Thyroid gland (tissue), 4 donors: Measurements from ENCODE around the gene LSM2. TPM values are rescaled to one million over a fixed set of nuclear protein-coding genes. Genes with fewer than 3 reads are reported as not detected.

ENCODE experiments used
- DNase-seq, 2 donors: peaks; one replicate each; pipeline ENCODE4 v3.0.0-alpha.2; 2019
- H3K27ac ChIP-seq, 3 donors: fragments of 200-600 bp; sonication (generic); 1 replicate in 2 of 3; 2 replicates in 1 of 3; pipeline ENCODE4 v1.5.1; 2016 to 2019; ENCODE audit warnings: mild to moderate bottlenecking in 1 of 3, moderate library complexity in 1 of 3
- H3K27me3 ChIP-seq: fragments of 200-600 bp; sonication (generic); one replicate; pipeline ENCODE4 v1.5.1; 2019
- H3K36me3 ChIP-seq, 2 donors: fragments of 200-600 bp; sonication (generic); one replicate each; pipeline ENCODE4 v1.5.1; 2016 to 2019
- H3K4me1 ChIP-seq, 2 donors: fragments of 200-600 bp; sonication (generic); one replicate each; pipeline ENCODE4 v1.5.1; 2017 to 2019
- H3K4me3 ChIP-seq, 3 donors: fragments of 200-600 bp; sonication (generic); replicated peaks in 1 of 3; 1 replicate in 2 of 3; 2 replicates in 1 of 3; pipeline ENCODE4 v1.5.1; 2016; ENCODE audit warnings: mild to moderate bottlenecking in 1 of 3
- H3K9me3 ChIP-seq: fragments of 200-600 bp; sonication (generic); one replicate; pipeline ENCODE4 v1.5.1; 2017
- CTCF ChIP-seq, 6 experiments: fragments of 200-600 bp in 3 of 6; fragments of 450-650 bp in 3 of 6; sonication (generic) in 3 of 6; IDR thresholded peaks; one replicate each; pipeline ENCODE4 v1.5.1; 2016 to 2019; ENCODE audit warnings: antibody characterized with exemption in 6 of 6, mild to moderate bottlenecking in 2 of 6, inconsistent platforms in 1 of 6, moderate library complexity in 1 of 6
- POLR2A ChIP-seq, 2 donors: fragments of 450-650 bp; IDR thresholded peaks; one replicate each; pipeline ENCODE4 v1.6.1; 2017; ENCODE audit warnings: antibody characterized with exemption in 2 of 2, mild to moderate bottlenecking in 2 of 2, moderate library complexity in 1 of 2
- WGBS, 2 donors: methylation state at CpG; one replicate each; pipeline ENCODE4 v1.1.5; 2017; 5-methylcytosine and 5-hydroxymethylcytosine counted together
- intact Hi-C: fragments of 100-400 bp; cut with DNase I; formaldehyde crosslinking; loops from one replicate; pipeline ENCODE4 v1.15.1; 2023
- total RNA-seq, 4 donors: library from RNA; depleted of rRNA; stranded (reverse); fragments of >200 nt; gene quantifications; one replicate each; pipeline ENCODE4 v1.2.3, GENCODE V29; 2016

LSM2 gene
- total RNA-seq, 4 donors from 2014 or later = 29.2 to 48.4 (median 36.5) TPM

GRCh38 chr6:31762878-31763618 lies 43.7 kb downstream of the LSM2 start:
- H3K27ac ChIP-seq = no peak overlapping the region
- H3K9me3 ChIP-seq = no peaks in the 10 kb centered on the region
- no peaks in the 10 kb centered on the region for H3K36me3 ChIP-seq
- no peaks in the 10 kb centered on the region for H3K27me3 ChIP-seq
- TF ChIP-seq CTCF (IDR thresholded peaks at IDR 0.05) (no peak), POLR2A (IDR thresholded peaks at IDR 0.05) (no peak)
- intact Hi-C loops = no loop called here
- WGBS, 2 donors = 68 to 78% methylated on average over 4 to 5 of the region's 8 CpGs
- no peak overlapping the region for H3K4me3 ChIP-seq
- DNase-seq = no peak
- H3K4me1 ChIP-seq = no peaks in the 10 kb centered on the region

- intact Hi-C loops = no loop called here
- no peak within 1 kb of the TSS for H3K27ac ChIP-seq
These were observed 44.4 kb downstream of the LSM2 start, which contains the start of gene SAPCD1 for GRCh38 chr6:31762356-31762755. TSS of gene SAPCD1 (plus strand) at chr6:31762656. CDS start at chr6:31763055, 399 bp downstream.

GRCh38 chr6:31761343-31761742 lies 45.4 kb downstream of the LSM2 start:
- no peak overlapping the region for H3K4me3 ChIP-seq
- no peaks in the 10 kb centered on the region for H3K27me3 ChIP-seq
- DNase-seq = no peak
- H3K36me3 ChIP-seq = no peaks in the 10 kb centered on the region
- no peaks in the 10 kb centered on the region for H3K4me1 ChIP-seq
- 95 to 96% methylated on average over 7 to 8 of the region's 8 CpGs for WGBS, 2 donors
- intact Hi-C loops = no loop called here
- H3K9me3 ChIP-seq = no peaks in the 10 kb centered on the region
- no peak overlapping the region for H3K27ac ChIP-seq
- TF ChIP-seq POLR2A (IDR thresholded peaks at IDR 0.05) (no peak), CTCF (IDR thresholded peaks at IDR 0.05) (no peak)

More at GRCh38 chr6:31762356-31762755, 44.4 kb downstream of the LSM2 start, which contains the start of gene SAPCD1:
- no peaks in the 10 kb centered on the region for H3K9me3 ChIP-seq
- no peaks in the 10 kb centered on the region for H3K36me3 ChIP-seq
- TF ChIP-seq POLR2A (IDR thresholded peaks at IDR 0.05) (no peak), CTCF (IDR thresholded peaks at IDR 0.05) (no peak)
- H3K27me3 ChIP-seq = no peaks in the 10 kb centered on the region
- no peak for DNase-seq
- no peaks in the 10 kb centered on the region for H3K4me1 ChIP-seq
- 75 to 78% methylated on average over 4 of the region's 4 CpGs for whole genome bisulfite sequencing, 2 donors
- no peak within 1 kb of the TSS for H3K4me3 ChIP-seq

- WGBS, 2 donors = 93 to 98% methylated on average over 5 of the region's 5 CpGs
- no peak for TF ChIP-seq POLR2A (IDR thresholded peaks at IDR 0.05)
- no peak for TF ChIP-seq CTCF (IDR thresholded peaks at IDR 0.05)
- no peak for DNase-seq
- H3K36me3 ChIP-seq = no peaks in the 10 kb centered on the region
- intact Hi-C loops = no loop called here
- no peaks in the 10 kb centered on the region for H3K4me1 ChIP-seq
- no peaks in the 10 kb centered on the region for H3K9me3 ChIP-seq
- H3K4me3 ChIP-seq = no peak overlapping the region
- H3K27me3 ChIP-seq = no peaks in the 10 kb centered on the region
- no peak overlapping the region for H3K27ac ChIP-seq
These were observed 46.0 kb downstream of the LSM2 start for GRCh38 chr6:31760790-31761189.

- no peaks in the 10 kb centered on the region for H3K36me3 ChIP-seq
- no peak for DNase-seq
- no peak overlapping the region for H3K27ac ChIP-seq
These were observed 48.5 kb downstream of the LSM2 start for GRCh38 chr6:31758281-31758680.

More at GRCh38 chr6:31758281-31758680, 48.5 kb downstream of the LSM2 start:
- intact Hi-C loops = no loop called here
- Histone ChIP-seq H3K27me3 (no peaks in the 10 kb centered on the region), H3K9me3 (no peaks in the 10 kb centered on the region), H3K4me3 (no peak overlapping the region), H3K4me1 (no peaks in the 10 kb centered on the region)
- 90 to 96% methylated on average over 2 of the region's 2 CpGs for WGBS, 2 donors
- TF ChIP-seq CTCF (IDR thresholded peaks at IDR 0.05) (no peak), POLR2A (IDR thresholded peaks at IDR 0.05) (no peak)
